ENCODE results near the gene BMP8A. TPM values are rescaled to one million over a fixed set of nuclear protein-coding genes. Genes with fewer than 3 reads are reported as not detected.

BMP8A gene
- total and polyA plus RNA-seq, 9 of the 15 experiments (the other 6 are each of a cell fraction or from before 2014, with no cell fraction given) = 0.05 to 0.31 TPM; not detected in 7

GRCh38 chr1:39491146-39491921 is at the start of gene BMP8A (continued):
- peak; percentile 90 for TF ChIP-seq NCOA6 (IDR thresholded peaks at IDR 0.05)
- no peak for TF ChIP-seq GTF2F1 (IDR thresholded peaks at IDR 0.05; ENCODE audit: low read depth, low read length)
- TF ChIP-seq SAFB2 (IDR thresholded peaks at IDR 0.05; ENCODE audit: borderline replicate concordance, low read depth, low read length, severe bottlenecking) = no peak
- TF ChIP-seq ZNF23 (CRISPR knock-in tag; IDR thresholded peaks at IDR 0.05) = no peak
- TF ChIP-seq SAP30 (IDR thresholded peaks at IDR 0.05; ENCODE audit: borderline replicate concordance, insufficient read depth, low read depth, low read length, poor library complexity, severe bottlenecking) = no peak
- TF ChIP-seq BDP1 (IDR thresholded peaks at IDR 0.05; ENCODE audit: insufficient read depth, insufficient read length) = no peak
- no peak for TF ChIP-seq ZNF280B (CRISPR knock-in tag; IDR thresholded peaks at IDR 0.05)
- TF ChIP-seq SRSF9 (IDR thresholded peaks at IDR 0.05; ENCODE audit: borderline replicate concordance, low read depth, low read length) = no peak
- 0 out of 2 replicates have a peak, but pooled peaks have one; percentile 5 for TF ChIP-seq SMC3 (conservative IDR thresholded peaks at IDR 0.05; ENCODE audit: insufficient read depth, low read depth, low read length)
- TF ChIP-seq GTF2B (IDR thresholded peaks at IDR 0.05; ENCODE audit: extremely low read depth, insufficient read length) = no peak
- TF ChIP-seq ZKSCAN8 (CRISPR knock-in tag; IDR thresholded peaks at IDR 0.05) = no peak
- peak; percentile 79 to 81 for TF ChIP-seq NRF1 (conservative IDR thresholded peaks at IDR 0.05 in 1 of 2, IDR thresholded peaks at IDR 0.05 in 1 of 2)
- no peak for TF ChIP-seq ZC3H11A (IDR thresholded peaks at IDR 0.05; ENCODE audit: low read depth, low read length)
- no peak for TF ChIP-seq CC2D1A (IDR thresholded peaks at IDR 0.05)
- TF ChIP-seq ZNF133 (CRISPR knock-in tag; IDR thresholded peaks at IDR 0.05) = no peak
- TF ChIP-seq KDM2B (CRISPR knock-in tag; IDR thresholded peaks at IDR 0.05) = peak; percentile 85; the same call in 1 of the 2 replicates
- peak in 1 of 2 experiments; percentile 29; a peak in 2 of 4 replicates for TF ChIP-seq MAZ (CRISPR knock-in tag; conservative IDR thresholded peaks at IDR 0.05 in 1 of 2, IDR thresholded peaks at IDR 0.05 in 1 of 2)
- TF ChIP-seq ZNF174 (CRISPR knock-in tag; IDR thresholded peaks at IDR 0.05) = no peak
- TF ChIP-seq DDX20 (tag; IDR thresholded peaks at IDR 0.05; ENCODE audit: low read depth) = no peak
- TF ChIP-seq PCBP2 (IDR thresholded peaks at IDR 0.05; ENCODE audit: low read depth, low read length, poor library complexity, severe bottlenecking) = no peak
- TF ChIP-seq TEAD1 (CRISPR knock-in tag; IDR thresholded peaks at IDR 0.05) = 0 out of 4 replicates have a peak, but pooled peaks of 1 of the 2 experiments have one; percentile 48
- TF ChIP-seq ZNF146 (CRISPR knock-in tag; IDR thresholded peaks at IDR 0.05; ENCODE audit: unreplicated experiment) = no peak
- TF ChIP-seq ZNF57 (CRISPR knock-in tag; IDR thresholded peaks at IDR 0.05) = no peak
- TF ChIP-seq STAT5A (IDR thresholded peaks at IDR 0.05; ENCODE audit: borderline replicate concordance, low read length) = no peak
- no peak for TF ChIP-seq PRPF4 (IDR thresholded peaks at IDR 0.05; ENCODE audit: insufficient read depth, low read depth, low read length, poor library complexity, severe bottlenecking)
- no peak for TF ChIP-seq ZNF274 (IDR thresholded peaks at IDR 0.05; ENCODE audit: borderline replicate concordance, low read depth, low read length)
- TF ChIP-seq ZSCAN29 (IDR thresholded peaks at IDR 0.05) = no peak

All from K562 (cell line).